ENCODE measurements around the gene INPP5J. TPM values are rescaled to one million over a fixed set of nuclear protein-coding genes. Genes with fewer than 3 reads are reported as not detected.
A peak's percentile ranks its signal among the peaks of the same experiment; 100 is the strongest.

Gene INPP5J
- total RNA-seq, 3 donors from 2014 or later (not counting 1 experiment from before 2014, with no cell fraction given) = not detected

GRCh38 chr22:31085493-31085824, 37.3 kb upstream of the INPP5J start:
- H3K4me1 ChIP-seq (ENCODE audit: control insufficient read depth, insufficient read depth, low read length) = peaks cover 46% of the 10 kb centered on the region

GRCh38 chr22:31085928-31086327, 36.8 kb upstream of the INPP5J start:
- H3K27ac Mint-ChIP-seq = no peak overlapping the region
- no peaks in the 10 kb centered on the region for H3K36me3 ChIP-seq (ENCODE audit: control insufficient read depth, insufficient read depth, low read length)

More at GRCh38 chr22:31085493-31085824, 37.3 kb upstream of the INPP5J start:
- Histone ChIP-seq H3K4me3 (ENCODE audit: low read length) (peak overlapping the region; percentile 73), H3K9me3 (ENCODE audit: control insufficient read depth, insufficient read depth, low read length) (no peaks in the 10 kb centered on the region), H3K36me3 (ENCODE audit: control insufficient read depth, insufficient read depth, low read length) (no peaks in the 10 kb centered on the region), H3K27me3 (ENCODE audit: control insufficient read depth, insufficient read depth, low read length) (no peaks in the 10 kb centered on the region), H3K27ac (ENCODE audit: low read length) (peak overlapping the region; percentile 81)
- Mint-ChIP-seq H3K36me3 (no peaks in the 10 kb centered on the region), H3K27me3 (ENCODE audit: low read depth in 2 of 2) (no peaks in the 10 kb centered on the region), H3K4me1 (peaks cover 23 to 41% of the 10 kb centered on the region in 2 donors), H3K4me3 (peak overlapping the region; percentile 89), H3K9me3 (no peaks in the 10 kb centered on the region), H3K27ac (peak overlapping the region; percentile 72 to 87)
- intact Hi-C loops (cut with micrococcal nuclease) = loop anchor here (2.0 to 10.0 kb wide), 4 partner anchors 117 to 1389 kb away; partner anchors contain the start of genes FBXO7, MORC2, SLC35E4 and TUG1
- no peak for DNase-seq
- peak; percentile 41 for TF ChIP-seq CTCF (IDR thresholded peaks at IDR 0.05)
- no peak for ATAC-seq
- 19% methylated on average over 13 of the region's 13 CpGs for WGBS (ENCODE audit: insufficient coverage)

GRCh38 chr22:31086703-31087330, 35.9 kb upstream of the INPP5J start:
- no peak overlapping the region for H3K4me3 ChIP-seq (ENCODE audit: low read length)
- peaks cover 34% of the 10 kb centered on the region for H3K4me1 ChIP-seq (ENCODE audit: control insufficient read depth, insufficient read depth, low read length)
- H3K27me3 ChIP-seq (ENCODE audit: control insufficient read depth, insufficient read depth, low read length) = no peaks in the 10 kb centered on the region
- H3K27ac Mint-ChIP-seq = no peak overlapping the region
- 86% methylated on average over 7 of the region's 8 CpGs for WGBS (ENCODE audit: insufficient coverage)
- H3K4me1 Mint-ChIP-seq = peaks cover 12 to 27% of the 10 kb centered on the region in 2 donors
- no peaks in the 10 kb centered on the region for H3K9me3 ChIP-seq (ENCODE audit: control insufficient read depth, insufficient read depth, low read length)
- H3K36me3 ChIP-seq (ENCODE audit: control insufficient read depth, insufficient read depth, low read length) = no peaks in the 10 kb centered on the region
- intact Hi-C loops (cut with micrococcal nuclease) = loop anchor here (10.0 kb wide), 1 partner anchor 1388 kb away; the partner anchor contains the start of gene FBXO7
- H3K4me3 Mint-ChIP-seq = peak overlapping the region; percentile 17
- no peak overlapping the region for H3K27ac ChIP-seq (ENCODE audit: low read length)
- H3K9me3 Mint-ChIP-seq = no peaks in the 10 kb centered on the region
- no peaks in the 10 kb centered on the region for H3K27me3 Mint-ChIP-seq (ENCODE audit: low read depth in 2 of 2)
- no peaks in the 10 kb centered on the region for H3K36me3 Mint-ChIP-seq
- no peak for DNase-seq
- no peak for TF ChIP-seq CTCF (IDR thresholded peaks at IDR 0.05)
- ATAC-seq = no peak

More at GRCh38 chr22:31085928-31086327, 36.8 kb upstream of the INPP5J start:
- no peak for TF ChIP-seq CTCF (IDR thresholded peaks at IDR 0.05)
- Mint-ChIP-seq H3K4me1 (peaks cover 21 to 36% of the 10 kb centered on the region in 2 donors), H3K27me3 (ENCODE audit: low read depth in 2 of 2) (no peaks in the 10 kb centered on the region), H3K9me3 (no peaks in the 10 kb centered on the region), H3K4me3 (peak overlapping the region; percentile 40), H3K36me3 (no peaks in the 10 kb centered on the region)
- Histone ChIP-seq H3K4me3 (ENCODE audit: low read length) (no peak overlapping the region), H3K27ac (ENCODE audit: low read length) (no peak overlapping the region), H3K27me3 (ENCODE audit: control insufficient read depth, insufficient read depth, low read length) (no peaks in the 10 kb centered on the region), H3K9me3 (ENCODE audit: control insufficient read depth, insufficient read depth, low read length) (no peaks in the 10 kb centered on the region), H3K4me1 (ENCODE audit: control insufficient read depth, insufficient read depth, low read length) (peaks cover 41% of the 10 kb centered on the region)
- 96% methylated on average over 3 of the region's 3 CpGs for WGBS (ENCODE audit: insufficient coverage)
- intact Hi-C loops (cut with micrococcal nuclease) = loop anchor here (2.0 to 10.0 kb wide), 4 partner anchors 117 to 1389 kb away; partner anchors contain the start of genes FBXO7, MORC2, SLC35E4 and TUG1
- ATAC-seq (no peak), DNase-seq (no peak)
